ENCODE measurements around the gene BLOC1S1.

The BLOC1S1 gene

GRCh38 chr12:55707841-55708694, 7.8 kb upstream of the BLOC1S1 start, which contains the start of gene ITGA7:
Gene ITGA7, minus strand, starts transcription at chr12:55707904. Its CDS starts 222 bp downstream, at chr12:55707682.
- Histone ChIP-seq H3K27ac (peak within 1 kb of the TSS; percentile 96 to 98), H3K9me3 (no peaks in the 10 kb centered on the region), H3K36me3 (no peaks in the 10 kb centered on the region), H3K27me3 (no peaks in the 10 kb centered on the region), H3K4me3 (peak within 1 kb of the TSS; percentile 94 to 96), H3K4me1 (peaks cover 0 to 74% (median 43%) of the 10 kb centered on the region in 4 donors)
- peak; percentile 59 to 93 for DNase-seq
- TF ChIP-seq, protein P1, sequence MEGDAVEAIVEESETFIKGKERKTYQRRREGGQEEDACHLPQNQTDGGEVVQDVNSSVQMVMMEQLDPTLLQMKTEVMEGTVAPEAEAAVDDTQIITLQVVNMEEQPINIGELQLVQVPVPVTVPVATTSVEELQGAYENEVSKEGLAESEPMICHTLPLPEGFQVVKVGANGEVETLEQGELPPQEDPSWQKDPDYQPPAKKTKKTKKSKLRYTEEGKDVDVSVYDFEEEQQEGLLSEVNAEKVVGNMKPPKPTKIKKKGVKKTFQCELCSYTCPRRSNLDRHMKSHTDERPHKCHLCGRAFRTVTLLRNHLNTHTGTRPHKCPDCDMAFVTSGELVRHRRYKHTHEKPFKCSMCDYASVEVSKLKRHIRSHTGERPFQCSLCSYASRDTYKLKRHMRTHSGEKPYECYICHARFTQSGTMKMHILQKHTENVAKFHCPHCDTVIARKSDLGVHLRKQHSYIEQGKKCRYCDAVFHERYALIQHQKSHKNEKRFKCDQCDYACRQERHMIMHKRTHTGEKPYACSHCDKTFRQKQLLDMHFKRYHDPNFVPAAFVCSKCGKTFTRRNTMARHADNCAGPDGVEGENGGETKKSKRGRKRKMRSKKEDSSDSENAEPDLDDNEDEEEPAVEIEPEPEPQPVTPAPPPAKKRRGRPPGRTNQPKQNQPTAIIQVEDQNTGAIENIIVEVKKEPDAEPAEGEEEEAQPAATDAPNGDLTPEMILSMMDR (IDR thresholded peaks at IDR 0.05) = no peak
- intact Hi-C loops (cut with DNase I; ENCODE audit: low total_unique reads) = no loop called here

GRCh38 chr12:55708695-55709233, 7.1 kb upstream of the BLOC1S1 start:
- H3K27ac ChIP-seq = peak overlapping the region; percentile 96 to 98
- H3K4me3 ChIP-seq = peak overlapping the region; percentile 94 to 96
- no peak for DNase-seq
- no peaks in the 10 kb centered on the region for H3K36me3 ChIP-seq
- H3K27me3 ChIP-seq = no peaks in the 10 kb centered on the region
- peaks cover 0 to 74% (median 41%) of the 10 kb centered on the region in 4 donors for H3K4me1 ChIP-seq
- TF ChIP-seq, protein P1 (IDR thresholded peaks at IDR 0.05) = no peak
- intact Hi-C loops (cut with DNase I; ENCODE audit: low total_unique reads) = no loop called here
- H3K9me3 ChIP-seq = no peaks in the 10 kb centered on the region

- intact Hi-C loops (cut with DNase I; ENCODE audit: low total_unique reads) = no loop called here
- DNase-seq = no peak
- TF ChIP-seq, protein P1 (IDR thresholded peaks at IDR 0.05) = no peak
- Histone ChIP-seq H3K4me1 (peaks cover 0 to 83% (median 53%) of the 10 kb centered on the region in 4 donors), H3K27me3 (no peaks in the 10 kb centered on the region), H3K36me3 (no peaks in the 10 kb centered on the region), H3K27ac (peak overlapping the region; percentile 96 to 98), H3K9me3 (no peaks in the 10 kb centered on the region), H3K4me3 (peak overlapping the region; percentile 94 to 96)
Observed at GRCh38 chr12:55711786-55712553, 3.9 kb upstream of the BLOC1S1 start.

GRCh38 chr12:55712700-55713415, 3.0 kb upstream of the BLOC1S1 start:
- Histone ChIP-seq H3K27ac (peak overlapping the region; percentile 96 to 98), H3K27me3 (no peaks in the 10 kb centered on the region), H3K36me3 (no peaks in the 10 kb centered on the region), H3K4me3 (peak overlapping the region; percentile 94 to 96), H3K9me3 (no peaks in the 10 kb centered on the region), H3K4me1 (peaks cover 0 to 92% (median 62%) of the 10 kb centered on the region in 4 donors)
- intact Hi-C loops (cut with DNase I; ENCODE audit: low total_unique reads) = no loop called here
- no peak for DNase-seq
- TF ChIP-seq, protein P1 (IDR thresholded peaks at IDR 0.05) = no peak

DNA sequence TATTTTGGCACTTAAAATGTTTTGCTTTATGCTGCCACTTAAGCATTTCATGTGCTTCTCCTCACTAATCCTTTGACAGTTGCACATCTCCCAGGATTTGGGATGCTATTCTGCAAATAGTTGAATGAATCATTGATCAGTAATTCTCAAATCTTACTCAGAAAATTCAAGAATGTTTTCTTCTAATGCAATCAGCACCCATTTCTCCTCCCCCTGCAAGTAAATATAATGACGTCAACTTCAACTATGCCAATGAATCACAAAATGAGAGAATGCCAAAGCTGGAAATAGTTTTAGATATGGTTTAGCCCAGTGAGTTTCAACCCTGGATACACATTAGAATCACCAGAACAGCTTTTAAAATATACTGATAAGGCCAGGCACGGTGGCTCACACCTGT, 2.1 kb upstream of the BLOC1S1 start:
- H3K4me1 ChIP-seq = peaks cover 0 to 92% (median 66%) of the 10 kb centered on the region in 4 donors

More for the DNA sequence above, 2.1 kb upstream of the BLOC1S1 start:
- TF ChIP-seq, protein P1 (IDR thresholded peaks at IDR 0.05) = no peak
- peak overlapping the region; percentile 96 to 98 for H3K27ac ChIP-seq
- H3K9me3 ChIP-seq = no peaks in the 10 kb centered on the region
- no peak for DNase-seq
- no peak overlapping the region for H3K4me3 ChIP-seq
- intact Hi-C loops (cut with DNase I; ENCODE audit: low total_unique reads) = no loop called here
- no peaks in the 10 kb centered on the region for H3K36me3 ChIP-seq
- no peaks in the 10 kb centered on the region for H3K27me3 ChIP-seq
